Colonic mucosa (tissue), 4 donors: ENCODE results near the gene PIEZO1. TPM values are rescaled to one million over a fixed set of nuclear protein-coding genes. Genes with fewer than 3 reads are reported as not detected.

ENCODE experiments used
- DNase-seq: peaks from one replicate; pipeline ENCODE4 v3.0.0-alpha.2; 2020
- H3K27ac ChIP-seq: fragments of 200-600 bp; one replicate; pipeline ENCODE4 v1.8.0; 2021
- H3K27me3 ChIP-seq: fragments of 200-600 bp; one replicate; pipeline ENCODE4 v1.8.0; 2021
- H3K36me3 ChIP-seq: fragments of 200-600 bp; one replicate; pipeline ENCODE4 v1.8.0; 2021
- H3K4me1 ChIP-seq: fragments of 200-600 bp; one replicate; pipeline ENCODE4 v1.8.0; 2021; ENCODE audit warnings: mild to moderate bottlenecking
- H3K4me3 ChIP-seq: fragments of 200-600 bp; one replicate; pipeline ENCODE4 v1.8.0; 2021
- H3K9ac ChIP-seq, 2 donors: one replicate each; pipeline ENCODE4 v1.7.0; 2013; ENCODE audit warnings: control low read depth in 2 of 2, low read depth in 2 of 2, low read length in 2 of 2
- H3K9me3 ChIP-seq: fragments of 200-600 bp; one replicate; pipeline ENCODE4 v1.8.0; 2021
- CTCF ChIP-seq: fragments of 200-600 bp; IDR thresholded peaks from one replicate; pipeline ENCODE4 v1.8.0; 2022; ENCODE audit warnings: antibody characterized with exemption, mild to moderate bottlenecking
- intact Hi-C: fragments of 100-400 bp; cut with DNase I; formaldehyde crosslinking; loops from one replicate; pipeline ENCODE4 v1.14.1; 2022
- total RNA-seq, 2 donors: library from RNA; stranded (reverse); fragmentation: NEBNext Ultra II Directional in 1 of 2; extraction: Animal tissue kit (Norgen Biotek cat#: 25700) in 1 of 2; gene quantifications; one replicate each; pipeline ENCODE4 v1.2.1, GENCODE V29; 2021
- donor health status: healthy.
- donor health status: DM: no; HTN: no; CAD: no.
- donor health status: DM: no; HTN: no; CAD: no.

PIEZO1 gene
- total RNA-seq, 2 donors from 2014 or later, result 104 to 118 TPM

GRCh38 chr16:88700636-88701482, 84.2 kb downstream of the PIEZO1 start:
- DNase-seq, result peak; percentile 84

GRCh38 chr16:88700322-88700635, 84.7 kb downstream of the PIEZO1 start:
- Histone ChIP-seq H3K9me3 (no peaks in the 10 kb centered on the region), H3K4me1 (peaks cover 4% of the 10 kb centered on the region), H3K4me3 (no peak overlapping the region), H3K27ac (peak overlapping the region; percentile 59), H3K27me3 (no peaks in the 10 kb centered on the region), H3K36me3 (no peaks in the 10 kb centered on the region), H3K9ac (peak overlapping the region in 1 of 2 donors; percentile 49)
- DNase-seq, result no peak
- intact Hi-C loops, result no loop called here
- no peak for TF ChIP-seq CTCF

More at GRCh38 chr16:88700636-88701482, 84.2 kb downstream of the PIEZO1 start:
- peak overlapping the region; percentile 13 for H3K4me3 ChIP-seq
- no peaks in the 10 kb centered on the region for H3K27me3 ChIP-seq
- no peak for TF ChIP-seq CTCF
- H3K27ac ChIP-seq, result peak overlapping the region; percentile 59
- H3K9me3 ChIP-seq, result no peaks in the 10 kb centered on the region
- peak overlapping the region; percentile 60 to 68 for H3K9ac ChIP-seq
- H3K4me1 ChIP-seq, result peaks cover 5% of the 10 kb centered on the region
- no peaks in the 10 kb centered on the region for H3K36me3 ChIP-seq
- intact Hi-C loops, result no loop called here

GRCh38 chr16:88699180-88699579, 85.8 kb downstream of the PIEZO1 start:
- Histone ChIP-seq H3K9ac (no peak overlapping the region), H3K36me3 (no peaks in the 10 kb centered on the region), H3K9me3 (no peaks in the 10 kb centered on the region), H3K27ac (no peak overlapping the region), H3K4me1 (no peaks in the 10 kb centered on the region), H3K4me3 (no peak overlapping the region), H3K27me3 (no peaks in the 10 kb centered on the region)
- TF ChIP-seq CTCF, result no peak
- DNase-seq, result no peak
- intact Hi-C loops, result no loop called here

- Histone ChIP-seq H3K27me3 (no peaks in the 10 kb centered on the region), H3K4me1 (no peaks in the 10 kb centered on the region), H3K4me3 (no peak overlapping the region), H3K27ac (no peak overlapping the region), H3K36me3 (no peaks in the 10 kb centered on the region), H3K9me3 (no peaks in the 10 kb centered on the region), H3K9ac (no peak overlapping the region)
- TF ChIP-seq CTCF, result no peak
- DNase-seq, result no peak
- intact Hi-C loops, result no loop called here
Observed at GRCh38 chr16:88698646-88699045, 86.4 kb downstream of the PIEZO1 start.

- TF ChIP-seq CTCF, result no peak
- Histone ChIP-seq H3K9me3 (no peaks in the 10 kb centered on the region), H3K9ac (no peak overlapping the region), H3K36me3 (no peaks in the 10 kb centered on the region), H3K4me1 (no peaks in the 10 kb centered on the region), H3K4me3 (no peak overlapping the region), H3K27ac (no peak overlapping the region), H3K27me3 (no peaks in the 10 kb centered on the region)
- no peak for DNase-seq
- intact Hi-C loops, result no loop called here
Observed at GRCh38 chr16:88697831-88698615, 87.0 kb downstream of the PIEZO1 start.
